Heart right ventricle (tissue), 16 donors: Measurements from ENCODE around the gene FOXD4L3. TPM values are rescaled to one million over a fixed set of nuclear protein-coding genes. Genes with fewer than 3 reads are reported as not detected.
"Not testable (repeated sequence)": the region's sequence is repeated elsewhere in the genome, so short reads cannot be mapped to it uniquely, and the experiment has no call there.

ENCODE experiments used
- ATAC-seq, 8 donors: fragments of 200-7000 bp; cut with Tn5 transposase; one replicate each; pipeline ENCODE4 v1.9.1; 2020; ENCODE audit warnings: mild to moderate bottlenecking in 8 of 8, moderate library complexity in 8 of 8, moderate number of reproducible peaks in 1 of 8
- DNase-seq, 2 donors: peaks; one replicate each; pipeline ENCODE4 v3.0.0-alpha.2; 2020
- H3K27ac ChIP-seq, 10 donors: fragments of 200-600 bp; sonication (generic) in 2 of 10; one replicate each; pipeline versions ENCODE4 v1.5.0 to v1.8.0; 2020 to 2022; ENCODE audit warnings: mild to moderate bottlenecking in 3 of 10
- H3K27me3 ChIP-seq, 7 donors: fragments of 200-600 bp; one replicate each; pipeline ENCODE4 v1.8.0; 2021 to 2022; ENCODE audit warnings: mild to moderate bottlenecking in 2 of 7
- H3K36me3 ChIP-seq, 9 donors: fragments of 200-600 bp; sonication (generic) in 1 of 9; one replicate each; pipeline versions ENCODE4 v1.5.0 to v1.8.0; 2020 to 2022; ENCODE audit warnings: mild to moderate bottlenecking in 2 of 9
- H3K4me1 ChIP-seq, 9 donors: fragments of 200-600 bp; sonication (generic) in 1 of 9; one replicate each; pipeline versions ENCODE4 v1.5.0 to v1.8.0; 2020 to 2022; ENCODE audit warnings: mild to moderate bottlenecking in 4 of 9
- H3K4me3 ChIP-seq, 10 donors: fragments of 200-600 bp; sonication (generic) in 2 of 10; one replicate each; pipeline versions ENCODE4 v1.5.0 to v1.8.0; 2020 to 2022; ENCODE audit warnings: mild to moderate bottlenecking in 7 of 10, moderate library complexity in 2 of 10
- H3K9me3 ChIP-seq, 11 donors: fragments of 200-600 bp in 10 of 11; sonication (generic) in 2 of 11; one replicate each; pipeline versions ENCODE4 v1.5.0 to v1.8.0; 2013 to 2022; ENCODE audit warnings: mild to moderate bottlenecking in 2 of 11, control low read depth in 1 of 11, moderate library complexity in 1 of 11
- WGBS, 2 donors: extraction: QIAGEN DNeasy Blood & Tissue Kit; methylation state at CpG; one replicate each; pipeline ENCODE4 v1.1.7; 2013; ENCODE audit warnings: inconsistent platforms in 1 of 2; 5-methylcytosine and 5-hydroxymethylcytosine counted together
- intact Hi-C, 10 donors: fragments of 100-400 bp; cut with DNase I; formaldehyde crosslinking; loops; one replicate each; pipeline versions ENCODE4 v1.11.1 to v1.14.2; 2022
- long read RNA-seq, 3 donors: library from polyadenylated mRNA; unstranded; transcript quantifications; one replicate each; pipeline ENCODE4 v2.0.0, GENCODE V29; 2020 to 2021
- polyA plus RNA-seq, 2 donors: library from polyadenylated mRNA; stranded (reverse); fragments of 200-250 nt; gene quantifications; one replicate each; pipeline ENCODE4 v1.2.3, GENCODE V29; 2013
- total RNA-seq, 10 donors: library from RNA; stranded (reverse); fragmentation: NEBNext Ultra II Directional in 3 of 10; extraction: Animal tissue kit (Norgen Biotek cat#: 25700) in 3 of 10; gene quantifications; one replicate each; pipeline versions ENCODE4 v1.2.1 to v1.2.4, GENCODE V29; 2021 to 2023
- donor health status: Arrhythmogenic right ventricular cardiomyopathy.
- donor health status: ischemic (EF 13 %, LVEDD 7.1; RV severe dilation, severe dysfunction).
- donor health status: healthy with polysubstance abuse.
- donor health status: DM: no; HTN: yes; CAD: no.
- donor health status: DM: no; HTN: no; CAD: no.
- donor health status: ischemic (EF 25% LVEDD 6.9; RV normal size, moderate dysfunction).
- donor health status: ischemic (EF 25% LVEDD 5.7; RV mildly dilated, moderate dysfunction).
- donor health status: healthy.
- donor health status: DM: yes; HTN: yes; CAD: no.
- donor health status: Ischemic cardiomyopathy.
- donor health status: ischemic (EF 35%, LVEDD 5.7; RV mildly dilated, moderate dysfunction).
- donor health status: nonischemic (EF 11% LVEDD 7.7; RV severe dilation, severe dysfunction).
- donor health status: DM: yes; HTN: yes; CAD: no.
- donor health status: PGD.
- donor health status: ischemic (EF 29% LVEDD 5.4; RV normal size, mild dysfunction).
- donor health status: nonischemic (EF 23%, LVEDD 6.1; RV moderate dilation, normal function).

The FOXD4L3 gene
- not detected for total RNA-seq
- polyA plus RNA-seq: not detected
- long read RNA-seq, donor 1: 0 reads
- long read RNA-seq, donor 2: 0 reads
- long read RNA-seq, donor 3: 0 reads

- H3K27me3 ChIP-seq, H3K4me3 ChIP-seq, DNase-seq, H3K4me1 ChIP-seq, H3K27ac ChIP-seq, H3K9me3 ChIP-seq, ATAC-seq, intact Hi-C loops, H3K36me3 ChIP-seq: not testable (repeated sequence)
- 0 to 7% methylated on average over 3 of the region's 15 CpGs for WGBS, 2 donors
Measured at GRCh38 chr9:68302567-68302966, at the start of gene FOXD4L3. Gene FOXD4L3 (plus strand): TSS chr9:68302867. CDS start chr9:68302952, 85 bp downstream.

DNA sequence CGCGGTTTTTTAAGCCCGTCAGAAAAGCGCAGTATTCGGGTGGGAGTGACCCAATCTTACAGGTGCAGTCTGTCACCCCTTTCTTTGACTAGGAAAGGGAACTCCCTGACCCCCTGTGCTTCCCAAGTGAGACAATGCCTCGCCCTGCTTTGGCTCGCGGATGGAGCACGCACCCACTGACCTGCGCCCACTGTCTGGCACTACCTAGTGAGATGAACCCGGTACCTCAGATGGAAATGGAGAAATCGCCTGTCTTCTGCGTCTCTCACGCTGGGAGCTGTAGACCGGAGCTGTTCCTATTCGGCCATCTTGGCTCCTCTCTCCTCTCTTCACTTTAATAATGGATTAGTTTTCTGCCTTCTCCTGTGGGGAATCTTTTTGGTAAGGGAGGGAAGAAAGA is 21.6 kb upstream of the FOXD4L3 start:
- intact Hi-C loops, H3K4me1 ChIP-seq, H3K36me3 ChIP-seq, DNase-seq, ATAC-seq, H3K9me3 ChIP-seq, H3K27ac ChIP-seq, H3K27me3 ChIP-seq, H3K4me3 ChIP-seq: not testable (repeated sequence)
- 97 to 99% methylated on average over 9 to 10 of the region's 16 CpGs for whole genome bisulfite sequencing, 2 donors

DNA sequence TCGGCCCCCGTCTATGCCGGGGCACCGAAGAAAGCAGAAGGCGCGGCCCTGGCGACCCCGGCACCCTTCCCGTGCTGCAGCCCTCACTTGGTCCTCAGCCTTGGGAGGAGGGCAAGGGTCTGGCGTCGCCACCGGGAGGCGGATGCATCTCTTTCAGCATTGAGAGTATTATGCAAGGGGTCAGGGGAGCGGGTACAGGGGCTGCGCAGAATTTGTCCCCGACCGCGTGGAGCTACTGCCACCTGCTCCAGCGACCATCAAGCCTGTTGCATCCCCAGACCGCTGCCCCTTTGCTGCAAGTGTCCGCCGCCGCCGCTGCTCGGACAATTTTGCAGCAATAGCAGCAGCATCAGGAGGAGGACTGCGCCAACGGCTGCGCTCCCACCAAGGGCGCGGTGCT is 1.1 kb downstream of the FOXD4L3 start:
- WGBS, 2 donors: 1% methylated on average over 8 of the region's 30 CpGs; no CpG with 5 or more reads in 1 of the 2 donors
- H3K36me3 ChIP-seq, H3K4me3 ChIP-seq, intact Hi-C loops, H3K27me3 ChIP-seq, H3K9me3 ChIP-seq, ATAC-seq, DNase-seq, H3K27ac ChIP-seq, H3K4me1 ChIP-seq: not testable (repeated sequence)

GRCh38 chr9:68304212-68304611 is 1.5 kb downstream of the FOXD4L3 start:
- H3K4me1 ChIP-seq, H3K27me3 ChIP-seq, H3K9me3 ChIP-seq: not testable (repeated sequence)

DNA sequence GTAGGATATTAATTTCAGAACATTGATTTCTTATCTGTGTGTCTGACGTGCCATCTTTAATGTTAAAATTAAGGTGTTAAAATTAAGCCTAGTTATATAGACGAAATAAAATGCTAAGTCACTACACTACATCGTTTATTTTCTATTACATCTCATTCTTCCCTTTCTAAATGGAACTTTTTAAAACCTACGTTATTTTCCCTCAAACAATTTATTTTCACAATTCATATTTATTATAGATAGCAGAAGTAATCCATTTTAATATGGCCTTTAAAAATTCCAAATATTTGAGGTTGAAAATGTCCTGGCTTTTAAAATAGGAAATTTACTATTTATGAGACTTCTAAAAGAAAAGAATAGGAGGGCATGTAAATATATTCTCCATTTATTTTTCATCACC is 2.1 kb downstream of the FOXD4L3 start:
- H3K27ac ChIP-seq, DNase-seq, intact Hi-C loops, H3K4me1 ChIP-seq, H3K9me3 ChIP-seq, H3K27me3 ChIP-seq, H3K4me3 ChIP-seq, ATAC-seq, H3K36me3 ChIP-seq: not testable (repeated sequence)
- 9 to 11% methylated on average over 2 of the region's 4 CpGs for WGBS, 2 donors

More at GRCh38 chr9:68304212-68304611, 1.5 kb downstream of the FOXD4L3 start:
- H3K4me3 ChIP-seq, H3K27ac ChIP-seq, intact Hi-C loops, DNase-seq, ATAC-seq, H3K36me3 ChIP-seq: not testable (repeated sequence)
- 7 to 9% methylated on average over 5 to 7 of the region's 21 CpGs for WGBS, 2 donors

GRCh38 chr9:68305680-68306285 is 3.1 kb downstream of the FOXD4L3 start:
- H3K27ac ChIP-seq, H3K36me3 ChIP-seq, intact Hi-C loops, H3K9me3 ChIP-seq, DNase-seq, H3K4me3 ChIP-seq, H3K4me1 ChIP-seq, ATAC-seq, H3K27me3 ChIP-seq: not testable (repeated sequence)
- WGBS, 2 donors: 20 to 27% methylated on average over 6 to 8 of the region's 21 CpGs

- H3K4me1 ChIP-seq, H3K36me3 ChIP-seq, H3K9me3 ChIP-seq, H3K4me3 ChIP-seq, DNase-seq, H3K27me3 ChIP-seq, intact Hi-C loops, H3K27ac ChIP-seq: not testable (repeated sequence)
- peak; percentile 23 to 68 (median 46) for ATAC-seq
- WGBS, 2 donors: 4 to 11% methylated on average over 22 to 29 of the region's 37 CpGs
Measured at GRCh38 chr9:68306391-68306964, 3.8 kb downstream of the FOXD4L3 start.

- intact Hi-C loops, H3K27ac ChIP-seq, DNase-seq, H3K27me3 ChIP-seq, H3K36me3 ChIP-seq, H3K9me3 ChIP-seq, H3K4me3 ChIP-seq, H3K4me1 ChIP-seq: not testable (repeated sequence)
- 22% methylated on average over 15 to 16 of the region's 35 CpGs for WGBS, 2 donors
- ATAC-seq: peak; percentile 25 to 72 (median 60)
Measured at GRCh38 chr9:68307127-68307526, 4.5 kb downstream of the FOXD4L3 start.

DNA sequence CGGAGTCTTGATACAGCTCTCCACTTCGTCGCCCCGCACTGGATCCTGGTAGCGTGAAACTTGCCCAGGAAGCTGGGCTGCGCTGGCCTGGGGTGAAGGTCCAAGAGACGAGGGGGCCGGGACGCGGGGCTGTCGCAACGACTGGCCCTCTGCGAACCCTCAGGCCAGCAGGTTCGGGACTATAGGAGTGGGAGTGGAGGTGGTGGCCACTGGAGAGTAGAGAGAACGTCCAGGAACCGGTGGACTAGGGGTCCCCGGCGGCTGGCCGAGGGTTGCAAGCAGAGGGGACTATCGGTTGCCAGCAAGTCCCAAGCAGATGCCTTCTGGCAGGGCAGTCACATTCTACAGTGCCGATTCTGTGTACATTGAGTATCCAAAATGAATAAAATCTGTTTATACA is 5.0 kb downstream of the FOXD4L3 start:
- H3K27ac ChIP-seq, DNase-seq, H3K4me3 ChIP-seq, H3K36me3 ChIP-seq, H3K9me3 ChIP-seq, H3K4me1 ChIP-seq, H3K27me3 ChIP-seq, intact Hi-C loops: not testable (repeated sequence)
- 16 to 29% methylated on average over 16 to 17 of the region's 21 CpGs for WGBS, 2 donors
- ATAC-seq: peak; percentile 6 to 68 (median 32)

- DNase-seq, H3K4me1 ChIP-seq, ATAC-seq, intact Hi-C loops, H3K36me3 ChIP-seq, H3K4me3 ChIP-seq, H3K27ac ChIP-seq, H3K9me3 ChIP-seq: not testable (repeated sequence)
- no CpG with 5 or more reads among the region's 5 CpGs for WGBS, 2 donors
- H3K27me3 ChIP-seq: peaks cover 0 to 14% (median 6%) of the 10 kb centered on the region in 7 donors
Measured at GRCh38 chr9:68311208-68311607, 8.5 kb downstream of the FOXD4L3 start.

- H3K4me3 ChIP-seq, intact Hi-C loops, H3K36me3 ChIP-seq, H3K4me1 ChIP-seq, DNase-seq, H3K9me3 ChIP-seq, H3K27ac ChIP-seq: not testable (repeated sequence)
- WGBS, 2 donors: 64 to 72% methylated on average over 9 of the region's 10 CpGs
- peak in 2 of 8 donors; percentile 7 to 17 for ATAC-seq
- H3K27me3 ChIP-seq: peaks cover 0 to 11% (median 5%) of the 10 kb centered on the region in 7 donors
Measured at GRCh38 chr9:68318209-68318608, 15.5 kb downstream of the FOXD4L3 start.
